Osteoblast (primary cell): ENCODE data around the gene OIT3. TPM values are rescaled to one million over a fixed set of nuclear protein-coding genes. Genes with fewer than 3 reads are reported as not detected.

Source experiments
- DNase-seq: peaks from one replicate; pipeline ENCODE4 v3.0.0; 2011; ENCODE audit warnings: low spot score, mixed read lengths; ENCODE audit not compliant: insufficient read length; ENCODE audit errors: missing footprints
- H2AFZ ChIP-seq: 2 replicates; pipeline ENCODE4 v1.6.0; 2011; ENCODE audit warnings: mild to moderate bottlenecking, low read length
- H3K27ac ChIP-seq: 2 replicates; pipeline ENCODE4 v1.5.1; 2011; ENCODE audit warnings: mild to moderate bottlenecking, low read depth, low read length, moderate library complexity
- H3K27me3 ChIP-seq: 2 replicates; pipeline ENCODE4 v1.6.0; 2012; ENCODE audit warnings: mild to moderate bottlenecking, control low read depth, inconsistent platforms, low read length, moderate library complexity; ENCODE audit not compliant: insufficient read depth
- H3K36me3 ChIP-seq: 2 replicates; pipeline ENCODE4 v1.5.1; 2011; ENCODE audit warnings: mild to moderate bottlenecking, low read length, control low read depth, moderate library complexity; ENCODE audit not compliant: insufficient read depth
- H3K4me1 ChIP-seq: 2 replicates; pipeline ENCODE4 v1.5.1; 2011; ENCODE audit warnings: mild to moderate bottlenecking, low read length, control low read depth, moderate library complexity; ENCODE audit not compliant: insufficient read depth
- H3K4me2 ChIP-seq: 2 replicates; pipeline ENCODE4 v1.6.0; 2011; ENCODE audit warnings: mild to moderate bottlenecking, low read length; ENCODE audit not compliant: insufficient read depth
- H3K4me3 ChIP-seq: fragments of 200-600 bp; sonication (generic); 3 replicates; pipeline ENCODE4 v1.5.1; 2012; ENCODE audit warnings: mild to moderate bottlenecking, low read length, inconsistent platforms; ENCODE audit not compliant: insufficient read depth
- H3K79me2 ChIP-seq: 2 replicates; pipeline ENCODE4 v1.6.0; 2012; ENCODE audit warnings: mild to moderate bottlenecking, low read length, control low read depth, inconsistent platforms; ENCODE audit not compliant: insufficient read depth
- H3K9me3 ChIP-seq: 2 replicates; pipeline ENCODE4 v1.5.1; 2011; ENCODE audit warnings: low read depth, low read length, control low read depth
- H4K20me1 ChIP-seq: 2 replicates; pipeline ENCODE4 v1.6.0; 2012; ENCODE audit warnings: mild to moderate bottlenecking, low read length, control low read depth; ENCODE audit not compliant: insufficient read depth
- total RNA-seq: library from RNA; depleted of rRNA; stranded (reverse); fragments of >200 nt; gene quantifications from 2 replicates; pipeline ENCODE4 v1.2.3, GENCODE V29; 2012
- TF ChIP-seq, protein P1 (sequence below): IDR thresholded peaks from 2 replicates; pipeline ENCODE4 v1.5.1; 2011; ENCODE audit warnings: mild to moderate bottlenecking, low read depth, low read length, moderate library complexity; ENCODE audit errors: extremely low read depth

Gene OIT3
- total RNA-seq, 1 donor = under 0.01 TPM

DNA sequence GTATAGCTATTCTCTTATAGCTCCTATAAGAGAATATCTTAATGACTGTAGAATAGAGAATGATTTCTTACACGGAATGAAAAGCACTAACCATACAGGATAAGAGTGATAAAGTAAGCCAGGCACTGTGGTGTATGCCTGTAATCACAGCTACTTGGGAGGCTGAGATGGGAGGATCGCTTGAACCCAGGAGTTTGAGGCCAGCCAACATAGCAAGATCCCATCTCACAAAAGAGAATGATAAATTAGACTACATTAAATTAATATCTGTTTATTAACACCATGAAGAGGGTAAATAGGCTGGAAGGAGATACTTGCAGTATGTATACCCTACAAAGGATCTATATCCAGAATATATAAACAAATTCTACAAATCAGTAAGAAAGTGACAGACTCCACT, 12.2 kb upstream of the OIT3 start:
- H4K20me1 ChIP-seq = no peaks in the 10 kb centered on the region
- H3K9me3 ChIP-seq = no peaks in the 10 kb centered on the region
- no peaks in the 10 kb centered on the region for H3K27me3 ChIP-seq
- H3K36me3 ChIP-seq = peaks cover 4% of the 10 kb centered on the region
- no peaks in the 10 kb centered on the region for H3K79me2 ChIP-seq
- no peaks in the 10 kb centered on the region for H3K4me1 ChIP-seq
- TF ChIP-seq, protein P1, sequence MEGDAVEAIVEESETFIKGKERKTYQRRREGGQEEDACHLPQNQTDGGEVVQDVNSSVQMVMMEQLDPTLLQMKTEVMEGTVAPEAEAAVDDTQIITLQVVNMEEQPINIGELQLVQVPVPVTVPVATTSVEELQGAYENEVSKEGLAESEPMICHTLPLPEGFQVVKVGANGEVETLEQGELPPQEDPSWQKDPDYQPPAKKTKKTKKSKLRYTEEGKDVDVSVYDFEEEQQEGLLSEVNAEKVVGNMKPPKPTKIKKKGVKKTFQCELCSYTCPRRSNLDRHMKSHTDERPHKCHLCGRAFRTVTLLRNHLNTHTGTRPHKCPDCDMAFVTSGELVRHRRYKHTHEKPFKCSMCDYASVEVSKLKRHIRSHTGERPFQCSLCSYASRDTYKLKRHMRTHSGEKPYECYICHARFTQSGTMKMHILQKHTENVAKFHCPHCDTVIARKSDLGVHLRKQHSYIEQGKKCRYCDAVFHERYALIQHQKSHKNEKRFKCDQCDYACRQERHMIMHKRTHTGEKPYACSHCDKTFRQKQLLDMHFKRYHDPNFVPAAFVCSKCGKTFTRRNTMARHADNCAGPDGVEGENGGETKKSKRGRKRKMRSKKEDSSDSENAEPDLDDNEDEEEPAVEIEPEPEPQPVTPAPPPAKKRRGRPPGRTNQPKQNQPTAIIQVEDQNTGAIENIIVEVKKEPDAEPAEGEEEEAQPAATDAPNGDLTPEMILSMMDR = no peak
- H2AFZ ChIP-seq = no peak overlapping the region
- no peak overlapping the region for H3K27ac ChIP-seq
- DNase-seq = no peak
- no peak overlapping the region for H3K4me3 ChIP-seq
- H3K4me2 ChIP-seq = no peak overlapping the region

DNA sequence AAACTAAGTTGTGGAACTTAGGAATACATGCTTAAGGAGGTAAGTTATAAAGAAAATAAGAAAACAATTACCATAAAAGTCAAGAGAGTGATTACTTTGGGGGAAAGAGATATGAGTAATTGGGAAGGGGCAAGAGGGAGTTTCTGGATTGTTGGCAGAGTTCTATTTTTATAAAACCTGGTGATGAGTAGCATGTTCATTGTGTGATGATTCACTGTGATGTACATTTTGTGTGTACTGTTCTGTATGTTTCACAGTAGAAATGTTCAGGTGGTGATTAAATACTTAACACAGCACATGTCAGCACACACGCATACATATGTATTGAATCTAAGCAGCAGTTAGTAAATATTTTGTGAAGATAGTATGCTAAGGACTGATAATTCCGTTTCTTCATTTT, 9.7 kb upstream of the OIT3 start:
- Histone ChIP-seq H3K4me3 (no peak overlapping the region), H3K36me3 (peaks cover 13% of the 10 kb centered on the region), H3K4me2 (no peak overlapping the region), H3K27ac (no peak overlapping the region), H3K4me1 (no peaks in the 10 kb centered on the region), H3K27me3 (no peaks in the 10 kb centered on the region), H3K79me2 (no peaks in the 10 kb centered on the region), H2AFZ (no peak overlapping the region), H3K9me3 (no peaks in the 10 kb centered on the region), H4K20me1 (no peaks in the 10 kb centered on the region)
- DNase-seq = no peak
- TF ChIP-seq, protein P1 = no peak

DNA sequence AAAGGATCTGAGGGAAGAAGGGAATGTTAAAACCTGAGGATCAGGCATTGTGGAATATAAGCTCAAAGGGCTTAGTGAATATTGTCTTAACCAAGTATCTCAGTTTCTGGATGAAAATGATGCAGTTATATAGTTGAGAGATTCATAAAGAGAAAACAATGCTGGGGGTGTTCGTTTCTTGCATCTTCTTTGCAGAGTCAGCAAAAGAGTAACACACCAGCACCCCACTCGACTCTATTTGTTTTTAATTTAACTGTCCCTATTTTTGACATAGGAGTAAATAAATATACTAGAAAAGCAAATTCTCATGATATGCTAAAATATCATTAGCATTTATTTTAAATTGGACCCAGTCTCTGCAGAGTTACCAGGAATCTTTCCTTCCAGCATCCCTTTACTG, 7.6 kb upstream of the OIT3 start:
- H3K4me1 ChIP-seq = no peaks in the 10 kb centered on the region
- H3K27me3 ChIP-seq = no peaks in the 10 kb centered on the region
- H3K27ac ChIP-seq = no peak overlapping the region
- no peaks in the 10 kb centered on the region for H4K20me1 ChIP-seq
- TF ChIP-seq, protein P1 = no peak
- no peaks in the 10 kb centered on the region for H3K79me2 ChIP-seq
- no peak overlapping the region for H2AFZ ChIP-seq
- no peak overlapping the region for H3K4me2 ChIP-seq
- no peak for DNase-seq
- no peak overlapping the region for H3K4me3 ChIP-seq
- no peaks in the 10 kb centered on the region for H3K9me3 ChIP-seq
- peaks cover 13% of the 10 kb centered on the region for H3K36me3 ChIP-seq

DNA sequence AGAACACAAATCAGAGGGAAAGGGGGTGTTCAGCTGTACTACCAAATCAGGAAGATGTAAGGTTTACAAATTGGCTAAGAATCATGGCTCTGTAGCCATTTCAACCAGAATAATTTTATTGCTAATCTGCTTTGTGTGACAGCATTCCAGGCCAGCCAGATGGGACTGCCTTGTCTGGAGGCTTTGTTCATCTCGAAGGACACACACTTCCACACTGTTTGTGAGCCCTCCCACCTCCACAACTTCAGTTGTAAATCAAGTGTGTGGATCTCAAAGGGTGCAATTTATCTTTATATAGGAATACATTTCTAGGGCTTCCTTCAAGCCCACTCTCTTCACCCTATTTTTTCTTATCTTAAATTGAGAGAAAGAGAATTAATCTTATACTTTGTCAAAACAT, 6.9 kb upstream of the OIT3 start:
- H3K4me2 ChIP-seq = no peak overlapping the region

More for the DNA sequence above, 6.9 kb upstream of the OIT3 start:
- H3K27ac ChIP-seq = no peak overlapping the region
- TF ChIP-seq, protein P1 = no peak
- no peaks in the 10 kb centered on the region for H4K20me1 ChIP-seq
- H3K27me3 ChIP-seq = no peaks in the 10 kb centered on the region
- DNase-seq = no peak
- H3K4me1 ChIP-seq = no peaks in the 10 kb centered on the region
- H2AFZ ChIP-seq = no peak overlapping the region
- H3K79me2 ChIP-seq = no peaks in the 10 kb centered on the region
- H3K36me3 ChIP-seq = peaks cover 13% of the 10 kb centered on the region
- H3K9me3 ChIP-seq = no peaks in the 10 kb centered on the region
- no peak overlapping the region for H3K4me3 ChIP-seq
